GM18858 (cell line): Measurements from ENCODE around the gene TTLL6.

ENCODE experiments used
- ATAC-seq: cut with Tn5 transposase; IDR thresholded peaks from one replicate; pipeline ENCODE4 v1.9.1; 2021; ENCODE audit not compliant: unreplicated experiment

The TTLL6 gene

GRCh38 chr17:48738803-48739526 is 78.1 kb downstream of the TTLL6 start:
- ATAC-seq = no peak

GRCh38 chr17:48738424-48738802 is 78.6 kb downstream of the TTLL6 start:
- ATAC-seq = no peak

GRCh38 chr17:48737330-48738043 is 79.5 kb downstream of the TTLL6 start:
- no peak for ATAC-seq

- no peak for ATAC-seq
These were observed 82.0 kb downstream of the TTLL6 start for GRCh38 chr17:48735062-48735351.

GRCh38 chr17:48734333-48735061 is 82.5 kb downstream of the TTLL6 start:
- ATAC-seq = no peak

GRCh38 chr17:48733632-48734328 is 83.2 kb downstream of the TTLL6 start:
- ATAC-seq = no peak

GRCh38 chr17:48732688-48733629 is 84.1 kb downstream of the TTLL6 start:
- ATAC-seq = no peak

- ATAC-seq = no peak
These were observed 85.7 kb downstream of the TTLL6 start for GRCh38 chr17:48731355-48731754.

GRCh38 chr17:48730240-48730550 is 86.8 kb downstream of the TTLL6 start:
- no peak for ATAC-seq

GRCh38 chr17:48729335-48730239 is 87.4 kb downstream of the TTLL6 start:
- ATAC-seq = no peak

GRCh38 chr17:48728232-48729231 is 88.5 kb downstream of the TTLL6 start, which contains the start of gene HOXB13:
Gene HOXB13 (minus strand): TSS chr17:48728750. CDS start chr17:48728593, 157 bp downstream.
- no peak for ATAC-seq

GRCh38 chr17:48727415-48728175 is 89.4 kb downstream of the TTLL6 start:
- ATAC-seq = no peak

GRCh38 chr17:48726916-48727286 is 90.1 kb downstream of the TTLL6 start:
- ATAC-seq = no peak

- no peak for ATAC-seq
These were observed 90.7 kb downstream of the TTLL6 start for GRCh38 chr17:48726114-48726915.

- no peak for ATAC-seq
These were observed 91.6 kb downstream of the TTLL6 start for GRCh38 chr17:48725288-48726064.

- ATAC-seq = no peak
These were observed 92.1 kb downstream of the TTLL6 start for GRCh38 chr17:48725004-48725287.
